SKM-1 treated with dmso at 0.1 percent for 144 hours (cell line): ENCODE measurements around the gene NRG3.
A peak's percentile ranks its signal among the peaks of the same experiment; 100 is the strongest.
"Not testable (repeated sequence)": the region's sequence is repeated elsewhere in the genome, so short reads cannot be mapped to it uniquely, and the experiment has no call there.

ENCODE experiments used
- DNase-seq: peaks from one replicate; lab custom pipeline; 2025; ENCODE audit not compliant: unreplicated experiment; lab: John Stamatoyannopoulos, UW

The NRG3 gene

GRCh38 chr10:82660205-82660604 is 785.2 kb downstream of the NRG3 start:
- no peak for DNase-seq

- no peak for DNase-seq
Measured at GRCh38 chr10:82660986-82661385, 786.0 kb downstream of the NRG3 start.

GRCh38 chr10:82661701-82662100 is 786.7 kb downstream of the NRG3 start:
- no peak for DNase-seq

GRCh38 chr10:82668221-82668895 is 793.4 kb downstream of the NRG3 start:
- DNase-seq: no peak

GRCh38 chr10:82674036-82674435 is 799.0 kb downstream of the NRG3 start:
- no peak for DNase-seq

GRCh38 chr10:82677932-82678331 is 802.9 kb downstream of the NRG3 start:
- not testable (repeated sequence) for DNase-seq

GRCh38 chr10:82678451-82678850 is 803.5 kb downstream of the NRG3 start:
- not testable (repeated sequence) for DNase-seq

GRCh38 chr10:82680608-82681007 is 805.6 kb downstream of the NRG3 start:
- DNase-seq: no peak

GRCh38 chr10:82683945-82684344 is 809.0 kb downstream of the NRG3 start:
- DNase-seq: no peak

- no peak for DNase-seq
Measured at GRCh38 chr10:82685087-82685486, 810.1 kb downstream of the NRG3 start.

GRCh38 chr10:82691211-82691610 is 816.2 kb downstream of the NRG3 start:
- no peak for DNase-seq

- no peak for DNase-seq
Measured at GRCh38 chr10:82692458-82692857, 817.5 kb downstream of the NRG3 start.

GRCh38 chr10:82721831-82722230 is 846.8 kb downstream of the NRG3 start:
- DNase-seq: no peak

- DNase-seq: no peak
Measured at GRCh38 chr10:82722273-82722672, 847.3 kb downstream of the NRG3 start.

- DNase-seq: no peak
Measured at GRCh38 chr10:82736305-82736704, 861.3 kb downstream of the NRG3 start.

GRCh38 chr10:82737549-82737948 is 862.6 kb downstream of the NRG3 start:
- no peak for DNase-seq

GRCh38 chr10:82738592-82738991 is 863.6 kb downstream of the NRG3 start:
- no peak for DNase-seq

- peak; percentile 36 for DNase-seq
Measured at GRCh38 chr10:82742478-82742877, 867.5 kb downstream of the NRG3 start.

- DNase-seq: no peak
Measured at GRCh38 chr10:82742898-82743297, 867.9 kb downstream of the NRG3 start.

- no peak for DNase-seq
Measured at GRCh38 chr10:82750538-82750937, 875.5 kb downstream of the NRG3 start.

- no peak for DNase-seq
Measured at GRCh38 chr10:82757397-82757796, 882.4 kb downstream of the NRG3 start.

- no peak for DNase-seq
Measured at GRCh38 chr10:82757901-82758300, 882.9 kb downstream of the NRG3 start.

GRCh38 chr10:82759050-82759449 is 884.1 kb downstream of the NRG3 start:
- no peak for DNase-seq
